ENCODE measurements around the gene PPP2CA. TPM values are rescaled to one million over a fixed set of nuclear protein-coding genes. Genes with fewer than 3 reads are reported as not detected.
A peak's percentile ranks its signal among the peaks of the same experiment; 100 is the strongest.
"Not testable (repeated sequence)": the region's sequence is repeated elsewhere in the genome, so short reads cannot be mapped to it uniquely, and the experiment has no call there.

PPP2CA gene
- total and polyA plus RNA-seq, 4 experiments from 2014 or later = 106 to 258 (median 159) TPM

- DNase-seq = peak in 1 of 5 donors; percentile 41
- Mint-ChIP-seq H3K9me3 (no peaks in the 10 kb centered on the region), H3K4me3 (peak overlapping the region; percentile 77 to 99 (median 97)), H3K27ac (peak overlapping the region; percentile 98 to 100 (median 99)), H3K4me1 (peaks cover 32 to 52% (median 37%) of the 10 kb centered on the region in 4 donors), H3K27me3 (no peaks in the 10 kb centered on the region), H3K36me3 (peaks cover under 1 to 25% of the 10 kb centered on the region in 2 donors)
- ChIA-PET POLR2A (ENCODE audit: partially characterized antibody) (interaction anchor here (0.7 to 7.9 kb wide), 17 partner anchors 9 to 298 kb away, joined by 3 to 119 read pairs (median 7); partner anchors contain the start of genes CDKL3, JADE2, SKP1 and TCF7), CTCF (ENCODE audit: partially characterized antibody) (interaction anchor here (0.8 to 3.6 kb wide), 6 partner anchors 12 to 188 kb away, joined by 3 to 20 read pairs (median 6); no protein-coding TSS in a partner anchor)
- peak overlapping the region in 1 of 2 donors; percentile 87 for H3K4me3 ChIP-seq (ENCODE audit: low read length in 2 of 2)
- no peaks in the 10 kb centered on the region for H3K36me3 ChIP-seq (ENCODE audit: insufficient read depth, low read length)
- peak overlapping the region; percentile 100 for H3K27ac ChIP-seq (ENCODE audit: low read depth, low read length)
- intact Hi-C loops (cut with micrococcal nuclease) = loop anchor here (2.0 to 5.0 kb wide), 2 partner anchors 405 to 678 kb away; partner anchors contain the start of genes PCBD2 and SAR1B
- no peaks in the 10 kb centered on the region for H3K27me3 ChIP-seq (ENCODE audit: insufficient read depth, low read length)
- H3K9me3 ChIP-seq (ENCODE audit: control insufficient read depth in 1 of 2, low read length in 2 of 2) = no peaks in the 10 kb centered on the region
- peaks cover 37% of the 10 kb centered on the region for H3K4me1 ChIP-seq (ENCODE audit: insufficient read depth, low read length)
Measured at GRCh38 chr5:134227259-134227658, 1.4 kb upstream of the PPP2CA start.

- peaks cover 36 to 58% (median 42%) of the 10 kb centered on the region in 4 donors for H3K4me1 Mint-ChIP-seq
- Histone ChIP-seq H3K4me3 (ENCODE audit: low read length in 2 of 2) (peak overlapping the region; percentile 15 to 87), H3K27me3 (ENCODE audit: insufficient read depth, low read length) (no peaks in the 10 kb centered on the region), H3K27ac (ENCODE audit: low read depth, low read length) (peak overlapping the region; percentile 100), H3K36me3 (ENCODE audit: insufficient read depth, low read length) (no peaks in the 10 kb centered on the region), H3K9me3 (ENCODE audit: control insufficient read depth in 1 of 2, low read length in 2 of 2) (no peaks in the 10 kb centered on the region), H3K4me1 (ENCODE audit: insufficient read depth, low read length) (peaks cover 43% of the 10 kb centered on the region)
- CTCF ChIA-PET (ENCODE audit: partially characterized antibody) = interaction anchor here (0.6 to 3.6 kb wide), 15 partner anchors 12 to 512 kb away, joined by 3 to 20 read pairs (median 4); partner anchors contain the start of genes CAMLG and SEC24A
- H3K4me3 Mint-ChIP-seq = peak overlapping the region; percentile 77 to 99 (median 97)
- peak overlapping the region; percentile 98 to 100 (median 99) for H3K27ac Mint-ChIP-seq
- H3K9me3 Mint-ChIP-seq = no peaks in the 10 kb centered on the region
- POLR2A ChIA-PET (ENCODE audit: partially characterized antibody) = interaction anchor here (0.6 to 7.9 kb wide), 49 partner anchors 9 to 1263 kb away, joined by 3 to 119 read pairs (median 6); partner anchors contain the start of genes AFF4, C5orf24, CAMLG and CDKL3
- peak in 3 of 5 donors; percentile 94 to 96 (median 94) for DNase-seq
- intact Hi-C loops (cut with micrococcal nuclease) = loop anchor here (1.0 to 5.0 kb wide), 8 partner anchors 49 to 678 kb away; partner anchors contain the start of genes JADE2, PCBD2, SAR1B and SEC24A
- peaks cover 5 to 30% of the 10 kb centered on the region in 2 donors for H3K36me3 Mint-ChIP-seq
- no peaks in the 10 kb centered on the region for H3K27me3 Mint-ChIP-seq
Measured at GRCh38 chr5:134226441-134227192, 744 bp upstream of the PPP2CA start.

- H3K9me3 Mint-ChIP-seq = no peaks in the 10 kb centered on the region
- H3K4me1 Mint-ChIP-seq = peaks cover 45 to 73% (median 54%) of the 10 kb centered on the region in 4 donors
- ChIA-PET CTCF (ENCODE audit: partially characterized antibody) (interaction anchor here (0.9 to 3.6 kb wide), 10 partner anchors 11 to 423 kb away, joined by 3 to 20 read pairs (median 5); partner anchors contain the start of gene SEC24A), POLR2A (ENCODE audit: partially characterized antibody) (interaction anchor here (0.7 to 7.9 kb wide), 36 partner anchors 10 to 1173 kb away, joined by 3 to 119 read pairs (median 7); partner anchors contain the start of genes C5orf24, CAMLG, CDKL3 and CDKN2AIPNL)
- H3K27ac ChIP-seq (ENCODE audit: low read depth, low read length) = peak overlapping the region; percentile 100
- H3K9me3 ChIP-seq (ENCODE audit: control insufficient read depth in 1 of 2, low read length in 2 of 2) = no peaks in the 10 kb centered on the region
- peak overlapping the region; percentile 87 for H3K4me3 ChIP-seq (ENCODE audit: low read length in 2 of 2)
- peak overlapping the region; percentile 77 to 99 (median 97) for H3K4me3 Mint-ChIP-seq
- peaks cover 13 to 38% of the 10 kb centered on the region in 2 donors for H3K36me3 Mint-ChIP-seq
- H3K27me3 Mint-ChIP-seq = no peaks in the 10 kb centered on the region
- DNase-seq = peak; percentile 55 to 70 (median 67)
- H3K27me3 ChIP-seq (ENCODE audit: insufficient read depth, low read length) = no peaks in the 10 kb centered on the region
- peaks cover 58% of the 10 kb centered on the region for H3K4me1 ChIP-seq (ENCODE audit: insufficient read depth, low read length)
- peak overlapping the region; percentile 98 to 100 (median 99) for H3K27ac Mint-ChIP-seq
- intact Hi-C loops (cut with micrococcal nuclease) = loop anchor here (5.0 kb wide), 1 partner anchor 407 kb away; the partner anchor contains the start of gene SAR1B
- H3K36me3 ChIP-seq (ENCODE audit: insufficient read depth, low read length) = no peaks in the 10 kb centered on the region
Measured at GRCh38 chr5:134224888-134225779, 739 bp downstream of the PPP2CA start.

- Mint-ChIP-seq H3K4me1 (peaks cover 55 to 88% (median 67%) of the 10 kb centered on the region in 4 donors), H3K9me3 (no peaks in the 10 kb centered on the region), H3K27ac (peak overlapping the region; percentile 38 to 100 (median 99)), H3K4me3 (peak overlapping the region; percentile 77 to 99 (median 97)), H3K27me3 (no peaks in the 10 kb centered on the region), H3K36me3 (peaks cover 13 to 48% of the 10 kb centered on the region in 2 donors)
- Histone ChIP-seq H3K27ac (ENCODE audit: low read depth, low read length) (peak overlapping the region; percentile 100), H3K4me3 (ENCODE audit: low read length in 2 of 2) (peak overlapping the region; percentile 87), H3K9me3 (ENCODE audit: control insufficient read depth in 1 of 2, low read length in 2 of 2) (no peaks in the 10 kb centered on the region), H3K27me3 (ENCODE audit: insufficient read depth, low read length) (no peaks in the 10 kb centered on the region), H3K36me3 (ENCODE audit: insufficient read depth, low read length) (no peaks in the 10 kb centered on the region), H3K4me1 (ENCODE audit: insufficient read depth, low read length) (peaks cover 73% of the 10 kb centered on the region)
- CTCF ChIA-PET (ENCODE audit: partially characterized antibody) = interaction anchor here (1.0 to 3.6 kb wide), 3 partner anchors 9 to 65 kb away, joined by 3 to 20 read pairs (median 15); no protein-coding TSS in a partner anchor
- intact Hi-C loops (cut with micrococcal nuclease) = no loop called here
- POLR2A ChIA-PET (ENCODE audit: partially characterized antibody) = interaction anchor here (3.4 to 7.9 kb wide), 2 partner anchors 8 to 47 kb away, joined by 25 to 119 read pairs; partner anchors contain the start of gene SKP1
- DNase-seq = no peak
Measured at GRCh38 chr5:134223406-134224248, 2.2 kb downstream of the PPP2CA start.

- H3K27ac Mint-ChIP-seq = peak overlapping the region in 5 of 7 donors; percentile 23 to 100 (median 50)
- peak overlapping the region in 6 of 8 donors; percentile 5 to 97 (median 86) for H3K4me3 Mint-ChIP-seq
- not testable (repeated sequence) for H3K9me3 Mint-ChIP-seq
Measured at GRCh38 chr5:134221690-134222089, 4.2 kb downstream of the PPP2CA start.

More at GRCh38 chr5:134221690-134222089, 4.2 kb downstream of the PPP2CA start:
- H3K27me3 Mint-ChIP-seq; H3K27me3 ChIP-seq (ENCODE audit: insufficient read depth, low read length); H3K4me3 ChIP-seq (ENCODE audit: low read length in 2 of 2); H3K9me3 ChIP-seq (ENCODE audit: control insufficient read depth in 1 of 2, low read length in 2 of 2); H3K36me3 ChIP-seq (ENCODE audit: insufficient read depth, low read length); intact Hi-C loops (cut with micrococcal nuclease); H3K27ac ChIP-seq (ENCODE audit: low read depth, low read length); DNase-seq: not testable (repeated sequence)
- H3K36me3 Mint-ChIP-seq = peaks cover 13 to 56% of the 10 kb centered on the region in 2 donors
- ChIA-PET POLR2A (ENCODE audit: partially characterized antibody) (interaction anchor here (1.1 to 7.9 kb wide), 2 partner anchors 13 to 45 kb away, joined by 3 to 119 read pairs; partner anchors contain the start of gene SKP1), CTCF (ENCODE audit: partially characterized antibody) (interaction anchor here (0.7 to 2.2 kb wide), 8 partner anchors 9 to 183 kb away, joined by 3 to 5 read pairs (median 4); no protein-coding TSS in a partner anchor)
- peaks cover 83% of the 10 kb centered on the region for H3K4me1 ChIP-seq (ENCODE audit: insufficient read depth, low read length)
- H3K4me1 Mint-ChIP-seq = peaks cover 56 to 96% (median 71%) of the 10 kb centered on the region in 4 donors

All from CD4-positive, alpha-beta memory T cell (primary cell).